ENCODE measurements around the gene UBE2Q2.

- TF ChIP-seq EP300 (IDR thresholded peaks at IDR 0.05) (no peak), CTCF (IDR thresholded peaks at IDR 0.05) (no peak), POLR2A (IDR thresholded peaks at IDR 0.05) (no peak)
Measured at GRCh38 chr15:75849167-75849566, 5.9 kb downstream of the UBE2Q2 start.
